Measurements from ENCODE around the gene LZTR1. TPM values are rescaled to one million over a fixed set of nuclear protein-coding genes. Genes with fewer than 3 reads are reported as not detected.

LZTR1 gene
- total RNA-seq, 2 experiments from 2014 or later, result 29.1 to 34.5 TPM

DNA sequence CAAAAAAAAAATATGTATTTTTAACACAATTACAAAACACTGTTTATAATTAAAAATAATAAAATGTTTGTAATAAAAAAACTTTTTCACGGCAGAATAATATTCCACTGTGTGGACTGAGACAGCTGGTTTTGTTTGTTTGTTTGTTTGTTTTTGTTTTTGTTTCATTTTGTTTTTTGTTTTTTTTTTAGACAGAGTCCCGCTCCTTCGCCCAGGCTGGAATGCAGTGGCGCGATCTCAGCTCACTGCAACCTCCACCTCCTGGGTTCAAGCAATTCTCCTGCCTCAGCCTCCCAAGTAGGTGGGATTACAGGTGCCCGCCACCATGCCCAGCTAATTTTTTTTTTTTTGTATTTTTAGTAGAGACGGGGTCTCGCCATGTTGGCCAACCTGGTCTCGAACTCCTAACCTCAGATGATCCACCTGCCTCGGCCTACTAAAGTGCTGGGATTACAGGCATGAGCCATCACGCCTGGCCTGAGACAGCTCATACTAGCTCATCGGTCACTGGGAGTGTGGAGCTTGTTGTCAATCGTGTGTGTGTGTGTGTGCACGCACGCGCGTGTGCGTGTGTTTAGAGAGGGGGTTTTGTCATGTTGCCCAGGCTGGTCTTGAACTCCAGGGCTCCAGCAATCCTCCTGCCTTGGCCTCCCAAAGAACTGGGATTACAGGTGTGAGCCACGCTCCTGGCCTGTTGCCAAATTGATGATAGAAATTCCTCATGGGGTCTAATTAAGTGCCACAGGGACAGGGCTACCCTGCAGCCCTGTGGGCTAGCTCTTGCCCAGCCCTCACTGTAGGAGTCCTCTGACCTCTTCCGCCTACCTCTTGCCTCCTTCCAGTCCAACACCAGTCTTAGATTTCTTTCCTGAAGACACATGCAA, 22.3 kb upstream of the LZTR1 start:
- DNase-seq, result no peak
- POLR2A ChIA-PET, result interaction anchor here (0.6 kb wide), 1 partner anchor 26 kb away, joined by 3 read pairs; no protein-coding TSS in a partner anchor
- intact Hi-C loops (cut with micrococcal nuclease), result no loop called here

DNA sequence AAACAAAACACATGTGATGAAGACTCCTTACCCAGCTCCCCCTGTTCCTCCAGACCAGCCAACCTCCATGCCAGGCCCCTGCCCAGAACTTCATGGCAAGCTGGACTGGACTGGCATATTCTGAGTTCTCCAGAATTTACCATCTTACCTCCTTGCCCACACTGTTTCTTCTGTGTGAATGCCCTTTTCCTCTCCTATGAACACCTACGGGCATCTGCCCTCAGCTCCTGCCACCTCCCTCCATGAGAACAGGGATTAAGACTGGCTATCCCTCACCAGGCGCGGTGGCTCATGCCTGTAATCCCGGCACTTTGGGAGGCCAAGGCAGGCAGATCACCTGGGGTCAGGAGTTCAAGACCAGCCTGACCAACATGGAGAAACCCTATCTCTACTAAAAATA, 21.5 kb upstream of the LZTR1 start:
- Mint-ChIP-seq H3K9me3 (no peaks in the 10 kb centered on the region), H3K27ac (no peak overlapping the region), H3K4me1 (ENCODE audit: low read depth) (peaks cover 23% of the 10 kb centered on the region), H3K36me3 (ENCODE audit: low read depth) (no peaks in the 10 kb centered on the region), H3K27me3 (peaks cover 29% of the 10 kb centered on the region), H3K4me3 (no peak overlapping the region)
- ATAC-seq (no peak), DNase-seq (no peak)
- TF ChIP-seq, protein P1, sequence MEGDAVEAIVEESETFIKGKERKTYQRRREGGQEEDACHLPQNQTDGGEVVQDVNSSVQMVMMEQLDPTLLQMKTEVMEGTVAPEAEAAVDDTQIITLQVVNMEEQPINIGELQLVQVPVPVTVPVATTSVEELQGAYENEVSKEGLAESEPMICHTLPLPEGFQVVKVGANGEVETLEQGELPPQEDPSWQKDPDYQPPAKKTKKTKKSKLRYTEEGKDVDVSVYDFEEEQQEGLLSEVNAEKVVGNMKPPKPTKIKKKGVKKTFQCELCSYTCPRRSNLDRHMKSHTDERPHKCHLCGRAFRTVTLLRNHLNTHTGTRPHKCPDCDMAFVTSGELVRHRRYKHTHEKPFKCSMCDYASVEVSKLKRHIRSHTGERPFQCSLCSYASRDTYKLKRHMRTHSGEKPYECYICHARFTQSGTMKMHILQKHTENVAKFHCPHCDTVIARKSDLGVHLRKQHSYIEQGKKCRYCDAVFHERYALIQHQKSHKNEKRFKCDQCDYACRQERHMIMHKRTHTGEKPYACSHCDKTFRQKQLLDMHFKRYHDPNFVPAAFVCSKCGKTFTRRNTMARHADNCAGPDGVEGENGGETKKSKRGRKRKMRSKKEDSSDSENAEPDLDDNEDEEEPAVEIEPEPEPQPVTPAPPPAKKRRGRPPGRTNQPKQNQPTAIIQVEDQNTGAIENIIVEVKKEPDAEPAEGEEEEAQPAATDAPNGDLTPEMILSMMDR (IDR thresholded peaks at IDR 0.05), result no peak
- CTCF ChIA-PET, result interaction anchor here (1.0 to 2.2 kb wide), 7 partner anchors 9 to 43 kb away, joined by 3 to 10 read pairs (median 5); no protein-coding TSS in a partner anchor
- intact Hi-C loops (cut with micrococcal nuclease), result no loop called here
- POLR2A ChIA-PET, result interaction anchor here (0.6 kb wide), 1 partner anchor 27 kb away, joined by 3 read pairs; no protein-coding TSS in a partner anchor

More for the DNA sequence above, 22.3 kb upstream of the LZTR1 start:
- H3K4me1 Mint-ChIP-seq (ENCODE audit: low read depth), result peaks cover 23% of the 10 kb centered on the region
- TF ChIP-seq, protein P1 (IDR thresholded peaks at IDR 0.05), result no peak
- CTCF ChIA-PET, result interaction anchor here (0.8 to 2.1 kb wide), 6 partner anchors 8 to 43 kb away, joined by 3 to 10 read pairs (median 4); no protein-coding TSS in a partner anchor
- H3K27me3 Mint-ChIP-seq, result peaks cover 29% of the 10 kb centered on the region
- H3K36me3 Mint-ChIP-seq (ENCODE audit: low read depth), result no peaks in the 10 kb centered on the region
- H3K4me3 Mint-ChIP-seq, result no peak overlapping the region
- no peak overlapping the region for H3K27ac Mint-ChIP-seq
- ATAC-seq, result no peak
- H3K9me3 Mint-ChIP-seq, result no peaks in the 10 kb centered on the region

DNA sequence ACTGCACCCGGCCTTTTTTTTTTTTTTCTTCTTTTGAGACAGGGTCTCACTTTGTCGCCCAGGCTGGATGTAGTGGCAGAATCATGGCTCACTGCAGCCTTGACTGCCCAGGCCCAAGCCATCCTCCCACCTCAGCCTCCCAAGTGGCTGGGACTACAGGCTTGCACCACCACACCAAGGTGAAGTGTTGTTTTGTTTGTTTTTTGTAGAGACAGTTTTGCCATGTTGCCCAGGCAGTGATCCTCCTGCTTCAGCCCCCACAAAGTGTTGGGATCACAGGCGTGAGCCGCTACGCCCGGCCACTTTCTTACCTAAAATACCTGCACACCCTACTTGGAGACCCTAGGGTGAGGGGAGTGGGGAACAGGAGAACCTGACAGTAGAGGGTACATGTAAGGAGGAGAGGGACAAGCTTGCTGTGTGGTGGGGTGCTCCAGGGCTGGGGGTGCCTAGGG, 19.6 kb upstream of the LZTR1 start:
- no peak overlapping the region for H3K27ac Mint-ChIP-seq
- H3K27me3 Mint-ChIP-seq, result peaks cover 20% of the 10 kb centered on the region
- DNase-seq (no peak), ATAC-seq (no peak)
- TF ChIP-seq, protein P1 (IDR thresholded peaks at IDR 0.05), result no peak
- ChIA-PET POLR2A (no interaction called here), CTCF (interaction anchor here (1.0 to 2.2 kb wide), 3 partner anchors 19 to 43 kb away, joined by 3 to 13 read pairs (median 9); partner anchors contain the start of gene LZTR1)
- H3K4me1 Mint-ChIP-seq (ENCODE audit: low read depth), result peaks cover 18% of the 10 kb centered on the region
- H3K36me3 Mint-ChIP-seq (ENCODE audit: low read depth), result no peaks in the 10 kb centered on the region
- intact Hi-C loops (cut with micrococcal nuclease), result no loop called here
- H3K4me3 Mint-ChIP-seq, result no peak overlapping the region
- no peaks in the 10 kb centered on the region for H3K9me3 Mint-ChIP-seq

DNA sequence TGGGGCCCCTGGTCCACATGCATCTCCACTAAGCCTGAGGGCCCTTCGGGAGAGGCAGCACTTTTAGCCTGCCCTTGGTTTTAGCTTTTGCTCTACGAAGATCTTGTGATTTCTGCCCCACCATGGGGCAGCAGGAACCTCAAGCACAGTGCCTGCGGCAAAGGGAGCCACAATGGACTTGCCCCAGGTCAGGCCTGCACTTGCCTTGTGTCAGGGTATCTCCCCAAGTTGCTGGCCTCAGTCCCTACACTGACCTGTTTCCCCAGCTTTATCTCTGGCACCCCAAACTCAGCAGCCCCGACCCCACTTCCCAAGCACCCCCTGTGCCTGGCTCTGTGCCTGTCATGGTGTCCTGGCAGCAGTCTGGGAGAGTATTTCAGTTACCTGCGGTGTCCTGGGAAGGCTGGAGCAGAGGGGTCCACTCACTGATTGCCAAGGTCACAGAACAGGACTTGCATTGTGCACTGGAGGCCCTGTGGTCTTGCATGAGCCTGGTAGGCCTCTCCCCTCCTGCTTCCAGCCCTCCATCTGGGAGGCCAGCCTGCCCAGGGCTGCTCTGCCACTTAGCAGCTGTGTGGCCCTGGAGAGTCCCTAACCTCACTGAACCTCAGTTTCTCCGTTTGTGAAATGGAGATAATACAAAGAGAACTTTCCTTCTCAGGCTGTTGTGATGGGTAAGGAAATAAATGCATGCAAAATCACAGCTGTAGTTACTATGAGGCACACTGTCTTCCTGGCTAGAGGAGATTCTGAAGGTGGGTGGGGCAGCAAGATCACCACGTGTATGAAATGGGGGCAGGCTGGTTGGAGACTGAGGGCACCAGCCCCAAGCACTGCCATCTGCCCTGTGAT, 18.7 kb upstream of the LZTR1 start:
- Mint-ChIP-seq H3K27me3 (peaks cover 12% of the 10 kb centered on the region), H3K4me3 (no peak overlapping the region), H3K9me3 (no peaks in the 10 kb centered on the region), H3K27ac (no peak overlapping the region), H3K36me3 (ENCODE audit: low read depth) (no peaks in the 10 kb centered on the region), H3K4me1 (ENCODE audit: low read depth) (peaks cover 11% of the 10 kb centered on the region)
- DNase-seq (no peak), ATAC-seq (no peak)
- CTCF ChIA-PET, result interaction anchor here (0.7 kb wide), 1 partner anchor 41 kb away, joined by 6 read pairs; no protein-coding TSS in a partner anchor
- intact Hi-C loops (cut with micrococcal nuclease), result no loop called here
- TF ChIP-seq, protein P1 (IDR thresholded peaks at IDR 0.05), result no peak
- POLR2A ChIA-PET, result no interaction called here
